Ishikawa (cell line): ENCODE measurements around the gene ICAM1.

Experiments used
- EGR1 ChIP-seq: IDR thresholded peaks from 2 replicates; pipeline ENCODE4 v1.6.1; 2012
- EP300 ChIP-seq: IDR thresholded peaks from 2 replicates; pipeline ENCODE4 v1.6.1; 2012; ENCODE audit warnings: borderline replicate concordance
- MAX ChIP-seq: IDR thresholded peaks from 2 replicates; pipeline ENCODE4 v1.6.1; 2012
- NFIC ChIP-seq: IDR thresholded peaks from 2 replicates; pipeline ENCODE4 v1.6.1; 2012
- RAD21 ChIP-seq: IDR thresholded peaks from 2 replicates; pipeline ENCODE4 v1.6.1; 2012; ENCODE audit warnings: low read depth
- TAF1 ChIP-seq: IDR thresholded peaks from 2 replicates; pipeline ENCODE4 v1.6.1; 2012; ENCODE audit warnings: low read depth, mild to moderate bottlenecking
- TEAD4 ChIP-seq: IDR thresholded peaks from 2 replicates; pipeline ENCODE4 v1.6.1; 2012
- YY1 ChIP-seq: IDR thresholded peaks from 2 replicates; pipeline ENCODE4 v1.6.1; 2012; ENCODE audit warnings: low read depth
- ZBTB7A ChIP-seq: IDR thresholded peaks from 2 replicates; pipeline ENCODE4 v1.6.1; 2012; ENCODE audit warnings: low read depth

GRCh38 chr19:10278935-10279334 lies 8.0 kb downstream of the ICAM1 start:
- TF ChIP-seq RAD21, result no peak
- no peak for TF ChIP-seq EP300
- TF ChIP-seq ZBTB7A, result no peak
- no peak for TF ChIP-seq TAF1
- TF ChIP-seq YY1, result no peak
- TF ChIP-seq MAX, result no peak
- no peak for TF ChIP-seq NFIC
- TF ChIP-seq EGR1, result no peak
- TF ChIP-seq TEAD4, result no peak
